Measurements from ENCODE around the gene BEND3.

The BEND3 gene

DNA sequence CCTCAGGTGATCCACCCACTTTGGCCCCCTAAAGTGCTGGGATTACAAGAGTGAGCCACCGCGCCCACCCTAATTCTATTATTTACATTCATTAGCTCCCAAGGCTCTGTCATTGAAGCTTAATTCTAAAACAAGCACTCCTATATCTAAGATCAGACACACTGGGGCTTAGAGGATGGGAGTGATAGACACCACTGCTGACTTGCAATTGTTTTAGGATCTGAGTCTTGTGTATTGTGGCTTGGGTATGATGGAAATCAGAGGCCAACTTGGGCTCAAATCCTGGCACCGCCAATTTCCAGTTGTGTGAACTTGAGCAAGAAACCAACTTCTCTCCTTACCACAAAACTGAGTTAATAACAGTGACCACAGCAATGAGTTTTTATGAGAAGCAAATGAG is 52.6 kb downstream of the BEND3 start (continued):
- TF ChIP-seq, protein P1, sequence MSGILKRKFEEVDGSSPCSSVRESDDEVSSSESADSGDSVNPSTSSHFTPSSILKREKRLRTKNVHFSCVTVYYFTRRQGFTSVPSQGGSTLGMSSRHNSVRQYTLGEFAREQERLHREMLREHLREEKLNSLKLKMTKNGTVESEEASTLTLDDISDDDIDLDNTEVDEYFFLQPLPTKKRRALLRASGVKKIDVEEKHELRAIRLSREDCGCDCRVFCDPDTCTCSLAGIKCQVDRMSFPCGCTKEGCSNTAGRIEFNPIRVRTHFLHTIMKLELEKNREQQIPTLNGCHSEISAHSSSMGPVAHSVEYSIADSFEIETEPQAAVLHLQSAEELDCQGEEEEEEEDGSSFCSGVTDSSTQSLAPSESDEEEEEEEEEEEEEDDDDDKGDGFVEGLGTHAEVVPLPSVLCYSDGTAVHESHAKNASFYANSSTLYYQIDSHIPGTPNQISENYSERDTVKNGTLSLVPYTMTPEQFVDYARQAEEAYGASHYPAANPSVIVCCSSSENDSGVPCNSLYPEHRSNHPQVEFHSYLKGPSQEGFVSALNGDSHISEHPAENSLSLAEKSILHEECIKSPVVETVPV (CRISPR knock-in tag; IDR thresholded peaks at IDR 0.05), result no peak
- TF ChIP-seq ZFP30 (CRISPR knock-in tag; IDR thresholded peaks at IDR 0.05), result no peak
- no peak for TF ChIP-seq ZNF8 (CRISPR knock-in tag; IDR thresholded peaks at IDR 0.05)
- no peak for TF ChIP-seq CSDC2 (CRISPR knock-in tag; IDR thresholded peaks at IDR 0.05)
- TF ChIP-seq, protein P2, sequence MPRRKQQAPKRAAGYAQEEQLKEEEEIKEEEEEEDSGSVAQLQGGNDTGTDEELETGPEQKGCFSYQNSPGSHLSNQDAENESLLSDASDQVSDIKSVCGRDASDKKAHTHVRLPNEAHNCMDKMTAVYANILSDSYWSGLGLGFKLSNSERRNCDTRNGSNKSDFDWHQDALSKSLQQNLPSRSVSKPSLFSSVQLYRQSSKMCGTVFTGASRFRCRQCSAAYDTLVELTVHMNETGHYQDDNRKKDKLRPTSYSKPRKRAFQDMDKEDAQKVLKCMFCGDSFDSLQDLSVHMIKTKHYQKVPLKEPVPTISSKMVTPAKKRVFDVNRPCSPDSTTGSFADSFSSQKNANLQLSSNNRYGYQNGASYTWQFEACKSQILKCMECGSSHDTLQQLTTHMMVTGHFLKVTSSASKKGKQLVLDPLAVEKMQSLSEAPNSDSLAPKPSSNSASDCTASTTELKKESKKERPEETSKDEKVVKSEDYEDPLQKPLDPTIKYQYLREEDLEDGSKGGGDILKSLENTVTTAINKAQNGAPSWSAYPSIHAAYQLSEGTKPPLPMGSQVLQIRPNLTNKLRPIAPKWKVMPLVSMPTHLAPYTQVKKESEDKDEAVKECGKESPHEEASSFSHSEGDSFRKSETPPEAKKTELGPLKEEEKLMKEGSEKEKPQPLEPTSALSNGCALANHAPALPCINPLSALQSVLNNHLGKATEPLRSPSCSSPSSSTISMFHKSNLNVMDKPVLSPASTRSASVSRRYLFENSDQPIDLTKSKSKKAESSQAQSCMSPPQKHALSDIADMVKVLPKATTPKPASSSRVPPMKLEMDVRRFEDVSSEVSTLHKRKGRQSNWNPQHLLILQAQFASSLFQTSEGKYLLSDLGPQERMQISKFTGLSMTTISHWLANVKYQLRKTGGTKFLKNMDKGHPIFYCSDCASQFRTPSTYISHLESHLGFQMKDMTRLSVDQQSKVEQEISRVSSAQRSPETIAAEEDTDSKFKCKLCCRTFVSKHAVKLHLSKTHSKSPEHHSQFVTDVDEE (CRISPR knock-in tag; IDR thresholded peaks at IDR 0.05), result no peak
- TF ChIP-seq ISL1 (CRISPR knock-in tag; IDR thresholded peaks at IDR 0.05), result no peak
- TF ChIP-seq BACH2 (CRISPR knock-in tag; IDR thresholded peaks at IDR 0.05; ENCODE audit: borderline replicate concordance), result no peak
- no peak for TF ChIP-seq TOX (CRISPR knock-in tag; IDR thresholded peaks at IDR 0.05; ENCODE audit: borderline replicate concordance)

DNA sequence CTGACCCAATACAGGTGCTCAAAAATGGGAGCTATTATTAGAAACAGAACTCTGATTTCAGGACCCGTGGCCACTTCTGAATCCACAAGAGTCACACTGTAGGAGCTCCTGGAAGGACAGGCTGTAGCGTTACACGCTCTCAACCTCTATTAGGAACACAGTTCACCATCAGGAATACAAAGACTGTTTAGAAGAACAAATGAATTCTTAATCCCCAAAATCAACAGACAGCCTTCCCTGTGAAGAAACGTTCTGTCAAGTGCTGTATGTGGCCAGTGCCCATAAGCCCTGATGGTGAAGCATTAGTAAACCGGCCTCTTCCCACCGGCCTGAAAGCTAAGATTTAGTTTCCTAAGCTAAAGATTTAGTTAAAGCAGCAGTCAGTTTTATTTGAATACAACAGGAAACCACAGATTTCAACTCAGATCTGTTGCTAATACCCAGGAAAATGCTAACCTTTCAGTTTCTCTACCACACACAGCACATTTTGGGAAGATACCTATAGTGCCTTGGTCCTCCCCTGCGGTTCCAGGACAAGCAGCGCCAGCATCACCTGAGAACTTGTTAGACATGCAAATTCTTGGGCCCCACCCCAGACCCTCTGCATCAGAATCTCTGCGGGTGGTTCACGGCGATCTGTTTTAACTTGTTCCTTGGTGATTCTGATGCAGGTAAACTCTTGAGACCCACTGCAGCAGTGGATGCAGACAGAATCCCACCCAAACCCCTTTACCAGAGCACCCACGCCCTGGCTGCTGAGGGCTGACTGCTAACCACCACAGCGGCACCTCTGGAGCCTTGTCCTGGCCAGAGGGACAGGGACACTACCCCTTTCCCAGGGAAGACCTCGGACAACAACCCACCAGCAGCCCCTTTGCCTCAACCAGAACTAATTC is 53.9 kb downstream of the BEND3 start:
- no peak for TF ChIP-seq ARNTL (CRISPR knock-in tag; IDR thresholded peaks at IDR 0.05; ENCODE audit: borderline replicate concordance, low read depth)
- TF ChIP-seq BACH2 (CRISPR knock-in tag; IDR thresholded peaks at IDR 0.05; ENCODE audit: borderline replicate concordance), result no peak
- TF ChIP-seq ZNF8 (CRISPR knock-in tag; IDR thresholded peaks at IDR 0.05), result no peak
- no peak for TF ChIP-seq ISL1 (CRISPR knock-in tag; IDR thresholded peaks at IDR 0.05)
- TF ChIP-seq PPARA (CRISPR knock-in tag; IDR thresholded peaks at IDR 0.05; ENCODE audit: borderline replicate concordance), result no peak
- no peak for TF ChIP-seq ZNF565 (CRISPR knock-in tag; conservative IDR thresholded peaks at IDR 0.05; ENCODE audit: low read depth)
- TF ChIP-seq, protein P1 (CRISPR knock-in tag; IDR thresholded peaks at IDR 0.05), result no peak
- TF ChIP-seq CSDC2 (CRISPR knock-in tag; IDR thresholded peaks at IDR 0.05), result no peak
- no peak for TF ChIP-seq ZNF70 (CRISPR knock-in tag; IDR thresholded peaks at IDR 0.05)
- no peak for TF ChIP-seq ZC3H10 (CRISPR knock-in tag; IDR thresholded peaks at IDR 0.05)
- no peak for TF ChIP-seq ZFP30 (CRISPR knock-in tag; IDR thresholded peaks at IDR 0.05)
- ATAC-seq, result no peak

- TF ChIP-seq ZFP30 (CRISPR knock-in tag; IDR thresholded peaks at IDR 0.05) (no peak), ZFP3 (CRISPR knock-in tag; IDR thresholded peaks at IDR 0.05) (no peak), ZNF70 (CRISPR knock-in tag; IDR thresholded peaks at IDR 0.05) (no peak), BACH2 (CRISPR knock-in tag; IDR thresholded peaks at IDR 0.05; ENCODE audit: borderline replicate concordance) (no peak), TCF4 (CRISPR knock-in tag; IDR thresholded peaks at IDR 0.05; ENCODE audit: borderline replicate concordance) (no peak), SNAI2 (CRISPR knock-in tag; IDR thresholded peaks at IDR 0.05) (no peak), GLIS3 (CRISPR knock-in tag; IDR thresholded peaks at IDR 0.05) (no peak), ZNF565 (CRISPR knock-in tag; conservative IDR thresholded peaks at IDR 0.05; ENCODE audit: low read depth) (no peak), CREB5 (CRISPR knock-in tag; IDR thresholded peaks at IDR 0.05; ENCODE audit: low read depth) (no peak), ARNTL (CRISPR knock-in tag; IDR thresholded peaks at IDR 0.05; ENCODE audit: borderline replicate concordance, low read depth) (no peak), PPARA (CRISPR knock-in tag; IDR thresholded peaks at IDR 0.05; ENCODE audit: borderline replicate concordance) (no peak)
- TF ChIP-seq, protein P3, sequence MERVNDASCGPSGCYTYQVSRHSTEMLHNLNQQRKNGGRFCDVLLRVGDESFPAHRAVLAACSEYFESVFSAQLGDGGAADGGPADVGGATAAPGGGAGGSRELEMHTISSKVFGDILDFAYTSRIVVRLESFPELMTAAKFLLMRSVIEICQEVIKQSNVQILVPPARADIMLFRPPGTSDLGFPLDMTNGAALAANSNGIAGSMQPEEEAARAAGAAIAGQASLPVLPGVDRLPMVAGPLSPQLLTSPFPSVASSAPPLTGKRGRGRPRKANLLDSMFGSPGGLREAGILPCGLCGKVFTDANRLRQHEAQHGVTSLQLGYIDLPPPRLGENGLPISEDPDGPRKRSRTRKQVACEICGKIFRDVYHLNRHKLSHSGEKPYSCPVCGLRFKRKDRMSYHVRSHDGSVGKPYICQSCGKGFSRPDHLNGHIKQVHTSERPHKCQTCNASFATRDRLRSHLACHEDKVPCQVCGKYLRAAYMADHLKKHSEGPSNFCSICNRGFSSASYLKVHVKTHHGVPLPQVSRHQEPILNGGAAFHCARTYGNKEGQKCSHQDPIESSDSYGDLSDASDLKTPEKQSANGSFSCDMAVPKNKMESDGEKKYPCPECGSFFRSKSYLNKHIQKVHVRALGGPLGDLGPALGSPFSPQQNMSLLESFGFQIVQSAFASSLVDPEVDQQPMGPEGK (CRISPR knock-in tag; IDR thresholded peaks at IDR 0.05; ENCODE audit: borderline replicate concordance), result no peak
- TF ChIP-seq, protein P2 (CRISPR knock-in tag; IDR thresholded peaks at IDR 0.05), result no peak
- TF ChIP-seq, protein P1 (CRISPR knock-in tag; IDR thresholded peaks at IDR 0.05), result no peak
- no peak for ATAC-seq
Measured at GRCh38 chr6:107060704-107061103, 54.6 kb downstream of the BEND3 start.

All from SK-N-SH treated with all-trans-retinoic acid at 6 μM for 48 hours (cell line).